CD4-positive, CD25-positive, alpha-beta regulatory T cell (primary cell): ENCODE results near the gene COQ8A. TPM values are rescaled to one million over a fixed set of nuclear protein-coding genes. Genes with fewer than 3 reads are reported as not detected.
A peak's percentile ranks its signal among the peaks of the same experiment; 100 is the strongest.

ENCODE experiments used
- ATAC-seq, 2 donors: fragments of 150-1000 bp; cut with Tn5 transposase; one replicate each; pipeline ENCODE4 v1.10.0; 2021; ENCODE audit warnings: low read depth in 2 of 2, moderate number of reproducible peaks in 2 of 2, moderate library complexity in 1 of 2
- DNase-seq, 3 donors: peaks; one replicate each; pipeline versions ENCODE4 v3.0.0 to v3.0.0-alpha.2; 2012 to 2022; ENCODE audit warnings: mixed read lengths in 1 of 3
- H3K27ac ChIP-seq: one replicate; pipeline ENCODE4 v1.7.0; 2013; ENCODE audit warnings: mild to moderate bottlenecking, low read length; ENCODE audit not compliant: insufficient read depth, poor library complexity, severe bottlenecking
- H3K27me3 ChIP-seq: one replicate; pipeline ENCODE4 v1.7.0; 2013; ENCODE audit warnings: low read length; ENCODE audit not compliant: control insufficient read depth, insufficient read depth
- H3K36me3 ChIP-seq: one replicate; pipeline ENCODE4 v1.7.0; 2013; ENCODE audit warnings: mild to moderate bottlenecking, low read length, moderate library complexity; ENCODE audit not compliant: control insufficient read depth, insufficient read depth
- H3K4me1 ChIP-seq: 2 replicates; pipeline ENCODE4 v1.7.0; 2013; ENCODE audit warnings: mild to moderate bottlenecking, low read length; ENCODE audit not compliant: insufficient read depth, control insufficient read depth, poor library complexity, severe bottlenecking
- H3K4me3 ChIP-seq: one replicate; pipeline ENCODE4 v1.7.0; 2013; ENCODE audit warnings: low read depth, mild to moderate bottlenecking, low read length, moderate library complexity
- H3K9me3 ChIP-seq, 2 experiments: 1 replicate in 1 of 2; 2 replicates in 1 of 2; pipeline ENCODE4 v1.7.0; 2013; ENCODE audit warnings: low read length in 2 of 2, mild to moderate bottlenecking in 1 of 2, moderate library complexity in 1 of 2; ENCODE audit not compliant: control insufficient read depth in 2 of 2
- H3K27ac Mint-ChIP-seq, 3 donors: one replicate each; pipeline ENCODE4 v1.8.0; 2020 to 2022; ENCODE audit warnings: mild to moderate bottlenecking in 3 of 3, mixed read lengths in 3 of 3, moderate library complexity in 2 of 3
- H3K27me3 Mint-ChIP-seq: one replicate; pipeline ENCODE4 v1.8.0; 2022; ENCODE audit warnings: mild to moderate bottlenecking, mixed read lengths
- H3K36me3 Mint-ChIP-seq: one replicate; pipeline ENCODE4 v1.8.0; 2020; ENCODE audit warnings: mixed read lengths
- H3K4me1 Mint-ChIP-seq, 4 donors: one replicate each; pipeline ENCODE4 v1.8.0; 2020 to 2022; ENCODE audit warnings: mixed read lengths in 4 of 4, mild to moderate bottlenecking in 1 of 4
- H3K4me3 Mint-ChIP-seq, 4 donors: one replicate each; pipeline ENCODE4 v1.8.0; 2020 to 2022; ENCODE audit warnings: mild to moderate bottlenecking in 4 of 4, mixed read lengths in 4 of 4, moderate library complexity in 3 of 4
- H3K9me3 Mint-ChIP-seq, 7 donors: one replicate each; pipeline ENCODE4 v1.8.0; 2020 to 2022; ENCODE audit warnings: mixed read lengths in 7 of 7, mild to moderate bottlenecking in 3 of 7, moderate library complexity in 2 of 7
- polyA plus RNA-seq, 4 donors: library from polyadenylated mRNA; unstranded; fragments of 300-500 nt; fragmentation: Illumina TruSeq; gene quantifications; one replicate each; pipeline ENCODE4 v1.2.3, GENCODE V29; 2021
- total RNA-seq: library from RNA; stranded (reverse); gene quantifications from one replicate; pipeline ENCODE4 v1.2.3, GENCODE V29; 2022

The COQ8A gene
- total and polyA plus RNA-seq, 5 donors from 2014 or later, result 44.1 to 60.1 (median 54.4) TPM

- H3K36me3 Mint-ChIP-seq, result peaks cover 52% of the 10 kb centered on the region
- H3K4me1 ChIP-seq, result no peaks in the 10 kb centered on the region
- H3K9me3 Mint-ChIP-seq, result peaks cover 0 to 6% (median 4%) of the 10 kb centered on the region in 7 donors
- peaks cover 11 to 27% (median 16%) of the 10 kb centered on the region in 4 donors for H3K4me1 Mint-ChIP-seq
- no peak for DNase-seq
- peak overlapping the region in 2 of 3 donors; percentile 3 to 85 for H3K27ac Mint-ChIP-seq
- no peaks in the 10 kb centered on the region for H3K27me3 Mint-ChIP-seq
- ATAC-seq, result no peak
- H3K27ac ChIP-seq, result no peak overlapping the region
- peaks cover 5 to 7% of the 10 kb centered on the region in 2 experiments for H3K9me3 ChIP-seq
- H3K27me3 ChIP-seq, result no peaks in the 10 kb centered on the region
- no peak overlapping the region for H3K4me3 Mint-ChIP-seq
- peaks cover 36% of the 10 kb centered on the region for H3K36me3 ChIP-seq
- no peak overlapping the region for H3K4me3 ChIP-seq
These were observed 27.6 kb downstream of the COQ8A start for GRCh38 chr1:226967665-226968064.

GRCh38 chr1:226971765-226972164 lies 31.7 kb downstream of the COQ8A start:
- DNase-seq, result no peak
- ATAC-seq, result no peak
- H3K9me3 Mint-ChIP-seq, result peaks cover 0 to 6% (median 5%) of the 10 kb centered on the region in 7 donors
- H3K4me1 Mint-ChIP-seq, result peaks cover 5 to 15% (median 13%) of the 10 kb centered on the region in 4 donors
- Histone ChIP-seq H3K4me3 (no peak overlapping the region), H3K27ac (no peak overlapping the region), H3K36me3 (peaks cover 25% of the 10 kb centered on the region), H3K4me1 (no peaks in the 10 kb centered on the region), H3K27me3 (no peaks in the 10 kb centered on the region), H3K9me3 (peaks cover 5 to 7% of the 10 kb centered on the region in 2 experiments)
- H3K27me3 Mint-ChIP-seq, result no peaks in the 10 kb centered on the region
- peak overlapping the region in 2 of 3 donors; percentile 5 to 61 for H3K27ac Mint-ChIP-seq
- peaks cover 45% of the 10 kb centered on the region for H3K36me3 Mint-ChIP-seq
- H3K4me3 Mint-ChIP-seq, result no peak overlapping the region

- Histone ChIP-seq H3K27ac (no peak overlapping the region), H3K4me1 (no peaks in the 10 kb centered on the region), H3K27me3 (no peaks in the 10 kb centered on the region), H3K9me3 (peaks cover 5 to 7% of the 10 kb centered on the region in 2 experiments), H3K4me3 (no peak overlapping the region), H3K36me3 (peaks cover 25% of the 10 kb centered on the region)
- ATAC-seq, result no peak
- Mint-ChIP-seq H3K4me1 (peaks cover 5 to 11% (median 9%) of the 10 kb centered on the region in 4 donors), H3K4me3 (no peak overlapping the region), H3K27ac (no peak overlapping the region), H3K27me3 (no peaks in the 10 kb centered on the region), H3K36me3 (peaks cover 37% of the 10 kb centered on the region), H3K9me3 (peaks cover 0 to 5% (median 4%) of the 10 kb centered on the region in 7 donors)
- DNase-seq, result no peak
These were observed 32.8 kb downstream of the COQ8A start for GRCh38 chr1:226972931-226973330.

- Mint-ChIP-seq H3K4me3 (no peak overlapping the region), H3K27ac (no peak overlapping the region), H3K9me3 (peaks cover 0 to 7% (median 4%) of the 10 kb centered on the region in 7 donors), H3K36me3 (peaks cover 32% of the 10 kb centered on the region), H3K4me1 (peaks cover 5 to 8% (median 8%) of the 10 kb centered on the region in 4 donors), H3K27me3 (no peaks in the 10 kb centered on the region)
- H3K27ac ChIP-seq, result no peak overlapping the region
- DNase-seq, result no peak
- H3K36me3 ChIP-seq, result peaks cover 25% of the 10 kb centered on the region
- no peaks in the 10 kb centered on the region for H3K27me3 ChIP-seq
- no peak overlapping the region for H3K4me3 ChIP-seq
- peaks cover 5 to 7% of the 10 kb centered on the region in 2 experiments for H3K9me3 ChIP-seq
- H3K4me1 ChIP-seq, result no peaks in the 10 kb centered on the region
- ATAC-seq, result no peak
These were observed 33.3 kb downstream of the COQ8A start for GRCh38 chr1:226973371-226973897.

- Histone ChIP-seq H3K36me3 (peaks cover 25% of the 10 kb centered on the region), H3K27ac (no peak overlapping the region), H3K4me1 (no peaks in the 10 kb centered on the region), H3K27me3 (no peaks in the 10 kb centered on the region), H3K9me3 (peaks cover 5 to 7% of the 10 kb centered on the region in 2 experiments), H3K4me3 (no peak overlapping the region)
- H3K36me3 Mint-ChIP-seq, result peaks cover 27% of the 10 kb centered on the region
- H3K27me3 Mint-ChIP-seq, result no peaks in the 10 kb centered on the region
- H3K4me3 Mint-ChIP-seq, result no peak overlapping the region
- DNase-seq (no peak), ATAC-seq (no peak)
- H3K4me1 Mint-ChIP-seq, result peaks cover 3 to 6% (median 5%) of the 10 kb centered on the region in 4 donors
- H3K27ac Mint-ChIP-seq, result no peak overlapping the region
- peaks cover 0 to 7% (median 4%) of the 10 kb centered on the region in 7 donors for H3K9me3 Mint-ChIP-seq
These were observed 33.9 kb downstream of the COQ8A start for GRCh38 chr1:226973898-226974543.

- DNase-seq (no peak), ATAC-seq (no peak)
- Histone ChIP-seq H3K27me3 (no peaks in the 10 kb centered on the region), H3K9me3 (peaks cover 5 to 7% of the 10 kb centered on the region in 2 experiments), H3K36me3 (peaks cover 22% of the 10 kb centered on the region), H3K4me1 (no peaks in the 10 kb centered on the region), H3K27ac (no peak overlapping the region), H3K4me3 (no peak overlapping the region)
- H3K9me3 Mint-ChIP-seq, result peaks cover 0 to 7% (median 2%) of the 10 kb centered on the region in 7 donors
- peaks cover 20% of the 10 kb centered on the region for H3K36me3 Mint-ChIP-seq
- H3K27me3 Mint-ChIP-seq, result no peaks in the 10 kb centered on the region
- H3K4me3 Mint-ChIP-seq, result no peak overlapping the region
- peak overlapping the region in 1 of 3 donors; percentile 62 for H3K27ac Mint-ChIP-seq
- peaks cover 0 to 6% (median 4%) of the 10 kb centered on the region in 4 donors for H3K4me1 Mint-ChIP-seq
These were observed 34.6 kb downstream of the COQ8A start for GRCh38 chr1:226974544-226975258.

- H3K4me1 Mint-ChIP-seq, result peaks cover 0 to 6% (median 4%) of the 10 kb centered on the region in 4 donors
- ATAC-seq (no peak), DNase-seq (no peak)
- H3K9me3 Mint-ChIP-seq, result peaks cover 0 to 7% (median 2%) of the 10 kb centered on the region in 7 donors
- Histone ChIP-seq H3K27me3 (no peaks in the 10 kb centered on the region), H3K9me3 (peaks cover 5 to 7% of the 10 kb centered on the region in 2 experiments), H3K36me3 (peaks cover 14% of the 10 kb centered on the region), H3K4me3 (no peak overlapping the region), H3K27ac (no peak overlapping the region), H3K4me1 (no peaks in the 10 kb centered on the region)
- no peak overlapping the region for H3K4me3 Mint-ChIP-seq
- H3K27ac Mint-ChIP-seq, result peak overlapping the region in 1 of 3 donors; percentile 62
- peaks cover 11% of the 10 kb centered on the region for H3K36me3 Mint-ChIP-seq
- no peaks in the 10 kb centered on the region for H3K27me3 Mint-ChIP-seq
These were observed 35.5 kb downstream of the COQ8A start for GRCh38 chr1:226975259-226976250.
